GM10266 (cell line): Measurements from ENCODE around the gene CGN.

Experiments
- DNase-seq: peaks from one replicate; pipeline ENCODE4 v3.0.0; 2012; ENCODE audit errors: extremely low spot score
- CTCF ChIP-seq: IDR thresholded peaks from 2 replicates; pipeline ENCODE4 v1.5.1; 2012; ENCODE audit warnings: mild to moderate bottlenecking, low read depth; ENCODE audit not compliant: control insufficient read depth, insufficient read depth; ENCODE audit errors: missing control alignments

Gene CGN

GRCh38 chr1:151499930-151500329 is 11.3 kb upstream of the CGN start:
- DNase-seq, result no peak
- TF ChIP-seq CTCF, result no peak

GRCh38 chr1:151501474-151501873 is 9.7 kb upstream of the CGN start:
- TF ChIP-seq CTCF, result no peak
- DNase-seq, result no peak

GRCh38 chr1:151502035-151502700 is 9.0 kb upstream of the CGN start:
- no peak for DNase-seq
- no peak for TF ChIP-seq CTCF

- TF ChIP-seq CTCF, result no peak
- DNase-seq, result no peak
These were observed 8.1 kb upstream of the CGN start for GRCh38 chr1:151502859-151503780.

GRCh38 chr1:151504252-151504651 is 6.9 kb upstream of the CGN start:
- no peak for DNase-seq
- no peak for TF ChIP-seq CTCF

GRCh38 chr1:151504759-151505158 is 6.4 kb upstream of the CGN start:
- DNase-seq, result no peak
- no peak for TF ChIP-seq CTCF

- TF ChIP-seq CTCF, result no peak
- no peak for DNase-seq
These were observed 2.4 kb upstream of the CGN start for GRCh38 chr1:151508833-151509232.
